ENCODE results near the gene HSF5. TPM values are rescaled to one million over a fixed set of nuclear protein-coding genes. Genes with fewer than 3 reads are reported as not detected.
"Not testable (repeated sequence)": the region's sequence is repeated elsewhere in the genome, so short reads cannot be mapped to it uniquely, and the experiment has no call there.

The HSF5 gene
- total RNA-seq, 4 donors from 2014 or later = not detected

- in situ Hi-C loops (cut with MboI; ENCODE audit: low sequenced_read_pairs in 4 of 4) = no loop called here
- no peaks in the 10 kb centered on the region for H3K9me3 ChIP-seq
- ATAC-seq (no peak), DNase-seq (no peak)
- H3K4me3 ChIP-seq = no peak overlapping the region
- H3K27ac ChIP-seq = no peak overlapping the region
- intact Hi-C loops (cut with DNase I; ENCODE audit: low total_unique reads) = no loop called here
- H3K4me1 ChIP-seq = no peaks in the 10 kb centered on the region
- H3K27me3 ChIP-seq = no peaks in the 10 kb centered on the region
- TF ChIP-seq CTCF (IDR thresholded peaks at IDR 0.05 in 4 of 5, conservative IDR thresholded peaks at IDR 0.05 in 1 of 5) (no peak), POLR2A (IDR thresholded peaks at IDR 0.05) (no peak)
- no peaks in the 10 kb centered on the region for H3K36me3 ChIP-seq
These were observed 89.5 kb downstream of the HSF5 start for GRCh38 chr17:58398574-58399266.

- H3K9me3 ChIP-seq; intact Hi-C loops (cut with DNase I; ENCODE audit: low total_unique reads); H3K27me3 ChIP-seq; H3K4me1 ChIP-seq; ATAC-seq; H3K27ac ChIP-seq; in situ Hi-C loops (cut with MboI; ENCODE audit: low sequenced_read_pairs in 4 of 4); H3K36me3 ChIP-seq; H3K4me3 ChIP-seq; DNase-seq: not testable (repeated sequence)
These were observed 90.8 kb downstream of the HSF5 start for GRCh38 chr17:58397421-58397820.

DNA sequence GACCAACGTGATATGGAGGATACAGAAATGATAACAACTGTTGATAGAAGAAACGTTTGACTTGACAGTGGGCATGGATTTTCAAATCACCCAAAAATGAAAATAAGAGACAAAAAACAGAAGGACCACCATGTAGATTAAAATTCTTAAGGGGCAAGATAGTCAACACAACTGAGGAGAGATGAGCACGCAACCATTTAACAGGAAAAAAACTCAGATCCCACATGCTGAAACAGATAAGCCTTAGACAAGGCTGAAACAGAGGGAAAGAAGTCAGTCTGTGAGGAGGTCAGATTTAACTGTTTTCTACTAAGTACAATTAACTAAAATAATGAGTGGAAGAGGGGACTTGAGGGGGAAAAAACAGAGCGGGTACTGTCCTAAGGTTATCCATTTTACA lies 92.0 kb downstream of the HSF5 start:
- H3K4me1 ChIP-seq = no peaks in the 10 kb centered on the region
- no peak for ATAC-seq
- no peak for DNase-seq
- in situ Hi-C loops (cut with MboI; ENCODE audit: low sequenced_read_pairs in 4 of 4) (no loop called here), intact Hi-C loops (cut with DNase I; ENCODE audit: low total_unique reads) (no loop called here)
- H3K27ac ChIP-seq = no peak overlapping the region
- no peaks in the 10 kb centered on the region for H3K9me3 ChIP-seq
- H3K27me3 ChIP-seq = no peaks in the 10 kb centered on the region
- H3K4me3 ChIP-seq = no peak overlapping the region
- no peaks in the 10 kb centered on the region for H3K36me3 ChIP-seq
- TF ChIP-seq POLR2A (IDR thresholded peaks at IDR 0.05) (no peak), CTCF (IDR thresholded peaks at IDR 0.05 in 4 of 5, conservative IDR thresholded peaks at IDR 0.05 in 1 of 5) (no peak)

DNA sequence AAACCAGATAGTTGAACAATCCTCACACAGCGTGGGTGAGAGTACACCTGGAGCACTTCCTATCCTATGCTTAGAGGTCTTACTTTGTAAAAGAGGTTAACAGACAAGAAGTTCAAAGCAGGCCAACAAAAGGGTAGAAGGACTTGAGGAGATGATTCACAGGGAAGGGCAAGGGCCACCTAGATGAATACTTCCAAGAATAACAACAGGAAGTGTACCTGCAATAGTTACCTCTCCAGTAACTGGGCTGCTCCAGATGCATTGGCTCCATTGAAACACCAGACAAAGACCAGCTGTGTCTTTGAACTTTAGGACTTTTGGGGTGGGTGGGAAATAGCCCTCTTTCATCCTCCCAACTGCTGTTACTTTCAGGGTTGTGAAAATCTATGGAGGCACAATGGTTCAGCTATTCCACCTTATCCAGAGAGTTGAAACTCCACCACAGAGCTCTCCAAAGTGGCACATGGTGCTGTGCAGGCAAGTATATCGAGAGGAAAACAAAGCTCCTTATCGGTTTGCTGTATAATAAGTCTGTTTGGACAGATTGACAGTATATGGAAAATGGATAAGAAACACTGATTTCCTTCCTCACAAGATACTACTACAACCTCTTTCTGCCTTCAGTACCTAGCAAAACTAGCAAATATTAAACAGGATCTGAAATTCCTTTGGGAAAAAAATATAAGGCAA lies 93.5 kb downstream of the HSF5 start:
- ATAC-seq = no peak
- no peaks in the 10 kb centered on the region for H3K36me3 ChIP-seq
- no peaks in the 10 kb centered on the region for H3K9me3 ChIP-seq
- no peak for TF ChIP-seq CTCF (IDR thresholded peaks at IDR 0.05 in 4 of 5, conservative IDR thresholded peaks at IDR 0.05 in 1 of 5)
- TF ChIP-seq POLR2A (IDR thresholded peaks at IDR 0.05) = no peak
- intact Hi-C loops (cut with DNase I; ENCODE audit: low total_unique reads) = no loop called here
- no peak for DNase-seq
- H3K27me3 ChIP-seq = no peaks in the 10 kb centered on the region
- no peak overlapping the region for H3K27ac ChIP-seq
- in situ Hi-C loops (cut with MboI; ENCODE audit: low sequenced_read_pairs in 4 of 4) = no loop called here
- H3K4me1 ChIP-seq = no peaks in the 10 kb centered on the region
- no peak overlapping the region for H3K4me3 ChIP-seq

GRCh38 chr17:58391302-58391984 lies 96.8 kb downstream of the HSF5 start:
- H3K36me3 ChIP-seq = no peaks in the 10 kb centered on the region
- H3K4me1 ChIP-seq = no peaks in the 10 kb centered on the region
- ATAC-seq (no peak), DNase-seq (no peak)
- intact Hi-C loops (cut with DNase I; ENCODE audit: low total_unique reads) (no loop called here), in situ Hi-C loops (cut with MboI; ENCODE audit: low sequenced_read_pairs in 4 of 4) (no loop called here)
- no peak overlapping the region for H3K4me3 ChIP-seq
- TF ChIP-seq CTCF (IDR thresholded peaks at IDR 0.05 in 4 of 5, conservative IDR thresholded peaks at IDR 0.05 in 1 of 5) (no peak), POLR2A (IDR thresholded peaks at IDR 0.05) (no peak)
- no peak overlapping the region for H3K27ac ChIP-seq
- no peaks in the 10 kb centered on the region for H3K9me3 ChIP-seq
- H3K27me3 ChIP-seq = peaks cover 0 to 3% (median 0%) of the 10 kb centered on the region in 3 donors
